ENCODE results near the gene WDR73. TPM values are rescaled to one million over a fixed set of nuclear protein-coding genes. Genes with fewer than 3 reads are reported as not detected.

WDR73 gene
- 37.4 and 46.8 TPM in 2 replicates for total RNA-seq (ENCODE audit: low replicate concordance)

GRCh38 chr15:84653910-84654688, at the start of gene WDR73:
Gene WDR73, minus strand, starts transcription at chr15:84654283. Its CDS starts 9 bp downstream, at chr15:84654274.
- H3K27me3 ChIP-seq, result peaks cover 20% of the 10 kb centered on the region
- DNase-seq (ENCODE audit: low spot score), result peak; percentile 98
- Mint-ChIP-seq H3K36me3 (peaks cover 10% of the 10 kb centered on the region), H3K4me1 (peaks cover 31% of the 10 kb centered on the region), H3K27ac (peak within 1 kb of the TSS; percentile 90), H3K27me3 (ENCODE audit: insufficient read depth, low read depth) (peaks cover 2% of the 10 kb centered on the region), H3K9me3 (no peaks in the 10 kb centered on the region), H3K4me3 (peak within 1 kb of the TSS; percentile 97)
- peaks cover 4% of the 10 kb centered on the region for H4K20me1 ChIP-seq (ENCODE audit: low read depth)
- H3K4me3 ChIP-seq, result peak within 1 kb of the TSS; percentile 76
- peak within 1 kb of the TSS; percentile 5 for H3K27ac ChIP-seq
- H3K79me2 ChIP-seq (ENCODE audit: low read depth), result peaks cover 20% of the 10 kb centered on the region
- no peaks in the 10 kb centered on the region for H3K9me3 ChIP-seq (ENCODE audit: low read depth)
- peak within 1 kb of the TSS; percentile 90 for H3K9ac ChIP-seq
- H3K36me3 ChIP-seq, result no peaks in the 10 kb centered on the region
- H3F3A ChIP-seq (ENCODE audit: low read depth), result peaks cover 33% of the 10 kb centered on the region
- H2AFZ ChIP-seq (replicated peaks), result peak within 1 kb of the TSS; percentile 71
- peak; percentile 35 for TF ChIP-seq EZH2 (IDR thresholded peaks at IDR 0.05)
- no peak for TF ChIP-seq EZH2phosphoT487 (IDR thresholded peaks at IDR 0.05)
- peak within 1 kb of the TSS; percentile 83 for H3K4me2 ChIP-seq
- peaks cover 4% of the 10 kb centered on the region for H3K4me1 ChIP-seq

GRCh38 chr15:84703808-84704207, 49.7 kb upstream of the WDR73 start:
- Histone ChIP-seq H3K27ac (no peak overlapping the region), H3K4me3 (no peak overlapping the region), H3K9me3 (ENCODE audit: low read depth) (no peaks in the 10 kb centered on the region), H3K36me3 (no peaks in the 10 kb centered on the region), H3K4me2 (no peak overlapping the region), H2AFZ (replicated peaks) (no peak overlapping the region), H3K4me1 (no peaks in the 10 kb centered on the region), H3F3A (ENCODE audit: low read depth) (peaks cover 17% of the 10 kb centered on the region), H3K9ac (no peak overlapping the region), H4K20me1 (ENCODE audit: low read depth) (peaks cover 84% of the 10 kb centered on the region), H3K79me2 (ENCODE audit: low read depth) (peaks cover 100% of the 10 kb centered on the region), H3K27me3 (no peaks in the 10 kb centered on the region)
- Mint-ChIP-seq H3K27ac (no peak overlapping the region), H3K36me3 (peaks cover 16% of the 10 kb centered on the region), H3K4me1 (peaks cover 4% of the 10 kb centered on the region), H3K4me3 (no peak overlapping the region), H3K9me3 (no peaks in the 10 kb centered on the region), H3K27me3 (ENCODE audit: insufficient read depth, low read depth) (peaks cover 2% of the 10 kb centered on the region)
- TF ChIP-seq EZH2 (IDR thresholded peaks at IDR 0.05) (no peak), CTCF (IDR thresholded peaks at IDR 0.05) (no peak), EZH2phosphoT487 (IDR thresholded peaks at IDR 0.05) (no peak)
- DNase-seq (ENCODE audit: low spot score), result no peak

- H3K9ac ChIP-seq, result no peak overlapping the region
These were observed 48.9 kb upstream of the WDR73 start for GRCh38 chr15:84702961-84703482.

More at GRCh38 chr15:84702961-84703482, 48.9 kb upstream of the WDR73 start:
- Histone ChIP-seq H2AFZ (replicated peaks) (no peak overlapping the region), H3K4me2 (no peak overlapping the region), H3K4me3 (no peak overlapping the region), H3K36me3 (no peaks in the 10 kb centered on the region), H3K9me3 (ENCODE audit: low read depth) (no peaks in the 10 kb centered on the region), H3K27ac (no peak overlapping the region), H4K20me1 (ENCODE audit: low read depth) (peaks cover 85% of the 10 kb centered on the region), H3K79me2 (ENCODE audit: low read depth) (peaks cover 100% of the 10 kb centered on the region), H3K4me1 (no peaks in the 10 kb centered on the region), H3K27me3 (no peaks in the 10 kb centered on the region), H3F3A (ENCODE audit: low read depth) (peaks cover 17% of the 10 kb centered on the region)
- no peak overlapping the region for H3K4me3 Mint-ChIP-seq
- no peak overlapping the region for H3K27ac Mint-ChIP-seq
- no peak for DNase-seq (ENCODE audit: low spot score)
- TF ChIP-seq EZH2phosphoT487 (IDR thresholded peaks at IDR 0.05), result no peak
- no peak for TF ChIP-seq CTCF (IDR thresholded peaks at IDR 0.05)
- H3K9me3 Mint-ChIP-seq, result no peaks in the 10 kb centered on the region
- H3K27me3 Mint-ChIP-seq (ENCODE audit: insufficient read depth, low read depth), result peaks cover 2% of the 10 kb centered on the region
- H3K36me3 Mint-ChIP-seq, result peaks cover 13% of the 10 kb centered on the region
- peaks cover 4% of the 10 kb centered on the region for H3K4me1 Mint-ChIP-seq
